Stromal cell of bone marrow (primary cell): ENCODE measurements around the gene GATAD2A.
A peak's percentile ranks its signal among the peaks of the same experiment; 100 is the strongest.
"Not testable (repeated sequence)": the region's sequence is repeated elsewhere in the genome, so short reads cannot be mapped to it uniquely, and the experiment has no call there.

Experiments used
- DNase-seq: peaks from one replicate; pipeline ENCODE4 v3.0.0-alpha.2; 2012; ENCODE audit warnings: low read depth

GATAD2A gene

DNA sequence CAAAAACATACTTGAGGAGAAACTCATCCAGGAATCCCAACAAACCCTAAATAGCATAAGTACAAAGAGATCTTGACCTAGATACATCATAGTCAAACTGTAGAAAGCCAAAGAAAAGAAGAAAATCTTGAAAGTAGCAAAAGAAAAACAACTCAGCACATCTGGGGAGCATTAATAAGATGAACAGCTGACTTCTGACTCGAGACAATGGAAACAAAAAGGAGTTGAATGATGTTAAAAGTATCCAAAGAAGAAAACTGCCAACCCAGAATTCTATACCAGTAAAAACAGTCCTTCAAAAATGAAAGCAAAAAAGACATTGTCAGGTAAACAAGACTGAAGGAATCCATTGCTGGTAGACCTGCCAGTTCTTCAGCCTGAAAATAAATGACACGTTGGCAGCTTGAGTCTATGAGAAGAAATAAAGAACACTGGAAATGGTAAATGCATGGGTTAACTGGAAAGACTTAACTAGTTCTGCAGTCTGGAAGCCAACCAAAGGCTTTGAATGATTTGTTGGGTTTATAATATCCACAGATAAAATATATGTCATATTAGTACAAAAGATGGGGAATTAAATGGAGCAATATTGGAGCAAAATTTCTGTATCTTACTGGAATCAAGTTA, 63.1 kb downstream of the GATAD2A start:
- DNase-seq, result no peak

DNA sequence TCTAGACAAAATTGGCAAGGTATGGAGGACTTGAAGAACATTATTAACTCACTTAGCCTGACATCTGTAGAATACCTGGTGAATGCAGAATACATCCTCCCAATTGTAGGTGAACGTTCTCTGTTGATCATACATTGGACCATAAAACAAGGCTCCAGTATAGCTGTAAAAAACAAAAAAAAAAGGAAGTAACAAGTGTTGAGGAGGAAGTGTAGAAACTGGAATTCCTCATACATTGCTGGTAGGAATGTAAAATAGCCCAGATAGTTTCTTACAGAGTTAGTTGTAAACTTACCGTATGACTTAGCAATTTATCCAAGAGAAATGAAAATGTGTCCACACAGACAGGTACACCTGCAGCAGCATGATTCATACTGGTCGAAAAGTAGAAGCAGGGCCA, 65.1 kb downstream of the GATAD2A start:
- DNase-seq, result no peak

DNA sequence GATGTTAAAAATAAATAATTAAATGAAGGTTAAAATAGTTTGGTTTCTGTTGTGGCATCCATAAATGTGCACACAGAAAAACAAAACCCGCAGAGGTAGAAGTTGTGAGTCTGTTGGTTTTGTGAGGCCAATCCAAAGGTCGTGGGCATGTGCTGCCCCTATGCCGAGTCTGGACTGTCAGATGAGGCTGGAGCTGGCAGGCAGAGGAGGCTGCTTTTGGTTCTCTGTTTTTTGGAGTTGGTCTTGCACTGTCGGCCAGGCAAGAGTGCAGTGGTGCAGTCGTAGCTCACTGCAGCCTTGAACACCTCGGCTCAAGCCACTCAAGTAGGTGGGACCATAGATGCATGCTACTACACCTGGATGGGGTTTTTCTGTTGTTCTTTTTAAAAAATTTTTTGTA, 66.2 kb downstream of the GATAD2A start:
- no peak for DNase-seq

DNA sequence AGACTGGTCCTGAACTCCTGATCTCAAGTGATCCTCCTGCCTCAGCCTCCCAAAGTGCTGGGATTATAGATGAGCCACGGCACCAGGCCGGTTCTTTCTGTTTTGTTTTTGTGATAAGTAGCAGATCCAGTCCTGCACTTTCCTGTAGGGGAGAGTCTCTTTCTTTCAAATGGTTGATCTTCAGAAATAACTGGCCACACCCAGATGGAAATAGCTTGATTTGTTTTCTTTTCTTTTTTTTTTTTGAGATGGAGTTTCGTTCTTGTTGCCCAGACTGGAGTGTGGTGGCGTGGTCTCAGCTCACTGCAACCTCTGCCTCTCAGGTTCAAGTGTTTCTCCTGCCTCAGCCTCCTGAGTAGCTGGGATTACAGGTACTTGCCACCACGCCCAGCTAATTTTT, 66.6 kb downstream of the GATAD2A start:
- not testable (repeated sequence) for DNase-seq

DNA sequence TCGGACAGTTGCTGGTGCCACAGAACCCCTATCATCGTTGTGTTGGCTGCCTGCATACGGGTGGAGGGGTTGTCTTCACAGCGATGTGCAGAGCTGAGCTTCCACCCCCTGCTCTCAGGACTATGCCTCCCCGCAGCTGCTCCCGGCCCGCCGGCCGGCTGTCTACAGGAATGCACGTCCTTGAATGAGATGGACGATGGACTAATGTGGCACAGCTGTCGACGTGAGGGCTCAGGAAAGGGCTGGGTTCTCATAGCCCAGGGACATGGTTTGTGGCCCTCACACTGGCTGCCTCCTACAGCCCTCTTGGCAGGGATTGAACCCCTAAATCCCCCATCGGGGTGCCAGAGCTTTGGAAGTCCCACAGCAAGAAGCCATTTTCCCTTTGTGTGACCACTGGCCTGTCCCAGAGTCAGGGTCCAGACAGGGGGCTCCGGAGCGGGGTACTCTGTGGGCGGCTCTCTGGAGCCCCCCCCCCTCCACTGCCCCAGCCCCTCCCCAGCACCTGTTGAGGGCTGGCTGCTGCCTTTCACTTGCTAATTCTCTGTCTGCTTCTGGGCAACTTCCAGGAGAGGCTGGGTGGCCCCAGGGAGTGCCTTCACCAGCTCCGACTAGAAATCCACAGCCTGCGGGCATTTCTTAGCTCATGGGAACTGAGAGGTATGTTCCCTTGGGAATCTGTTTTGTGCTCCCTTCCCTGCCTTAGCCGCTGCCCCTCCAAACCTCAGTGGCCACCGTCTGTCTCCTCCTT, 69.7 kb downstream of the GATAD2A start:
- DNase-seq, result no peak

DNA sequence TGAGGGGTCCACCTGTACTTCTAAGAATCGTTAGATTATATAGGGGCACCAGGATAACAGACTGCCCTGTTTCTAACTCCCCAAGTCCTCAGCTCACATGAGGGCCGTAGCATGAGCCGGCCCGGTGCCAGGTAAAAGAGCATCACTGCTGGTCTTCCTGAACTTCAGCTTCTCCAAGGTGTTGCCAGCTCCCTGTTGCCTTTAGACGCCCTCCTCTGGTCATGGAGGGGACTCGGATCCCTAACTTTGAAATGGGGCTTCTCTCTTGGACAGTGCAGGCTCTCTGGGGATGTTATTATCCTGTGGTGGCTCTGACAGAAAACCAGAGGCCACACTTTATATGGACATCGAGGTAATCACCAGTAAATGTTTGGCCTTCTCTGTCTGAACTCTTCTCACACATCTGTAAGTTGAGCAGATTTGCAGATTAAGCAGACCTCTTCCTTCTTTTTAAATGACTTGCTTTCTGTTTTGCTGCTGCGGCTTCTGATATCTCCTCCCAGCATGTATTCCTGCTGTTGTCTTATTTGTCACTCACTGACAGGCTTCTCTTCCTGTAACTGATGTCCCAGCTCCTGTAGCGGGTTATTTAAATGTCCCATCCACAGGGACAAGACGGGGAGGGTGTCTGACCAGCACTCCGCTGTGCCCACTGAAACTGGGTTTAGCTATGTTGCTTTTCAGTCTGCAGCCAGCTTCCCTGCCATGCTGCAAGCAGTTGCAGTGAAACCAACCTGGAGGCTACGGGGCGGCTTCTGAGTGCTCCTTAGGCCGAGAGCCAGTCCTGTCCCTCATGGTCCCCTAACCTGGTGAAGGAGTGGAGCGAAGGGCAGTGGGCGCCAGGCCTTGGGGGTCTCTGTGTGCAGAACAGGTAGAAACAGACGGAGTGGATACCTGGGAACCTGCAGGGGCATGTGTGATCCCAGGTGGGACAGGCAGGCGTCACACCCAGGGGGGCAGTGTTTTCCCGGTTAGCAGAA, 70.7 kb downstream of the GATAD2A start:
- DNase-seq, result no peak

DNA sequence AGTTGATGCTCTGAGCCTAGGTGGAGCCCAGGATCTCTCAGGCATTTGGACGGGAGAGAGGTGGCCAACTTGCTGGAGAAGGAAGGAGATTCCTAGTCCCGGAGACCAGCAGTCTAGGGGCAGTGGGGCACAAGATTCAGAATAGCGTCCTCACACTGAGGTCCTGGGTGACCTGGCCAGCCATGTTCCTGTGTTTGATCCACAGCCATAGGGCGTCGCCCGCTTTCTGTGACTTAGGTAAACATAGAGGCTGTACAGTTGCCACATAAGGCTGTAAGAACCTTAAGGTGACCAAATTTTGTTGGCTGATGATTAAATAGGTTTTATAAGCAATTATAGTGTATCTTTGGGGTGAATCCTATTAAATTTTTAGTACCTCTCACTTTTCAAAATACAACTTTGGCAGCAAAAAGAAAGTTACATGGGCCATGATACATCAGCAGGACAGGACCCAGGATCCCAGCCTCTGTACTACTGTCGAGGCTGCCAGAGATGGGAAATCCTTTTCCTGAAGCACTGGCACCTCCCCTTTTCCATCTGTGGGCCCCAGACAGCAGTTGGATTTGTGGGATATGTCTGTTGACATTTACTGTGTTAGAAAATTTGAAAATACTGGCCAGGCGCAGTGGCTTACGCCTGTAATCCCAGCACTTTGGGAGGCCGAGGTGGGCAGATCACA, 72.4 kb downstream of the GATAD2A start:
- DNase-seq, result no peak

DNA sequence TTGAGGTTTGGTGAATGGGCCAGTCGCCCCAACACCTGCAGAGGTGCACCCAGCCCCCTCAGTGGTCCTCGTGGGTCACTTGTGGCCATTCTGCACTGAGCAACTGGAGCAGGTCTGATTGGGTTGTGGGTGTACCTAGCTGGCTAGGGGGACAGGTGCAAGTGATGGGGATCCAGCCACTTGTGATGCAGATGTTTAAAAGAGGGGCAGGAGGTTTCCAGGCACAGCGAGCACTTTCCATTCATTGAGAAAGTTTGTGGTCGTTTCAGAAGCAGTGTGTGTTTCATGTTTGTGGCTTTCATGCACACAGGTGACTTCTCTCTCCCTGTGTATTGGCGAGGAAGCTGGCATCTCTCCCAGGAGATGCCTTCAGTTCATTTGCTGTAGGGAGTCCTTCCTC, 75.2 kb downstream of the GATAD2A start:
- no peak for DNase-seq

DNA sequence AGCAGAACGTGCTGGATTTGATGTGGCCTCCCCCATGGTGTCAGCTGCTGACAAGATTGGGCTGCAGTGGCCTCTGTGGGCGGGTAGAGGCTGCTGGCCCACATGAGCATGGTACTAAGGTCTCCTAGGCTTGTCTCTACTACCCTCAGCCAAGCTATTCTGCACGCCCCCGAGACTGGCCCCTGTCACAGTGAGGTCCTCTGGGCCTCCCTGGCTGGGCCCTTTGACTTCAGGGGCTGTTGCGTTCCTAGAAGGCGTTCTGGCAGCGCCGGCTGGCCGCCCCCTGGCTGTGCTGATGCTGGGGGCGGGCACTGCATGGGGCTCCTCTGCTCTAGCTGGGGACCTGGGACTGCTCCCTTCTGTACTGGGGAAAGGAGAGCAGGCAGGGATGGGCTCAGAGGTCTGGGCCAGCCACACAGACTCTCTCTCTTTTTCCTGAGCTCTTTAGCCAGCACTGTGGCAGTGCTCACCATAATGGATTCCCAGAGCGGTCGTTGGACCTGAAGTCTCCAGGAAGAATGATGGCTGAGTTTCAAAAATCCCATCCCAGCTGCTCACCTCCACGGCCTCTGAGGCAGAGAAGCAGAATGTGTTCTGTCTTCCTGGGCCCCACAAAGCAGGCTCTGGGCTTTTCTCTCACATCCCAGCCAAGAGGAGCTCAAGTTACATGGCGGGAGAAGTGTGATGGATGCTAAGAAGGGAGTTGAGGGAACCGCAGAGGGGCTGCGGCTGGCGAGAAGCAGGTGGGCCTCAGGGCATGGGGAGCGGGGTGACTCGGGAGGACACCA, 77.5 kb downstream of the GATAD2A start:
- no peak for DNase-seq

DNA sequence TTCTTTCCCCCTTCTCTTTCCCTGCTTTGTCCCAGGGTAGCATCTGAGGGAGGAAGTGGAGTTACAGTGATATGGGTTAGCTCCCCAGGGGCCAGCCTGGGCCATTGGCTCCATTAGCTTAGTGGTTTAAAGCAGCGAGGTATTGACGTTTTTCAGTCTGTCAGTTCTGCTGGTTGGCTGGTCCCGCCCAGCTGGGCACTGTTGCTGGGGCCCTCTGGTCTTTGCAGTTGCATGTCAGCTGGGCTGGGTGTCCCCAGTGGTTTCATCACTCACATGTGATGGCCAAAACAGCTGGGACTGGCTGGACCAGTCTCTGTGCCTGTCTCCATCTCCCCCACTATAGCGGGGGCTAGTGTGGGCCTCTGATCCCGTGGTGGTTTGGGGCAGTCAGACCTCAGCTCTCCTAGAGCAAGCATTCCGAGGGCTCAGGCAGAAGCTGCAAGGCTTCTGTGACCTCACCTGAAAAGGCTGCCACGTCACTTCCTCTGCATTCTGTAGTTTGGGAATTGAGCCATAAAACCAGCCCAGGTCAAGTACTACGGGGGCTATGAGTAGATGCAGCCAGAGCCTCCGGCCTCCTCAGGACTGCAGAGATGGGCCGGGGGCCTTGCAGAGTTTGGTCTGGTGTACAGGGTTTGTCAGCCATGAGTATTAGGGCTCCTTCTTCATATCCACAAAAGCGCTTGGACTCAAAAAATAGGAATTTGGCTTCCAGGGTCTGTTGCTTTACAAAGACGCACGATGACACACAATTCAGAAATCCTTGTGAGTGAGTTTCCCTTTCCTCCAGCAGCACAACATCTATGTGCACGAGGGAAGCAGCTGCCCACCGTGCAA, 79.9 kb downstream of the GATAD2A start:
- DNase-seq, result peak; percentile 14

DNA sequence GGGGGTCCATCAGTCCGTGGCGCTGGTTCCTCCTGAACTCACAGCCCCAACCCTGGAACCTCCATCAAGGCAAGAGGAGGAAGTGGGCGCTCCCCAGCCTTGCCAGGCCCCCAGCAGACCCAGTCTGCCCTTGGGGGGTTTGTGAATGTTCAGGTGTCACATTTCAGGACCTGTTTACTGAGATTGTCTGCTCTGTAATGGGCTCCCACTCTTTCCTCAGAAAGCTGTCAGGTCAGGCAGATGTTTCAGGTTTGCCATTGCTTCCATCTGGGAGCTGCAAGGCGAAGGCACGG, 80.5 kb downstream of the GATAD2A start:
- DNase-seq, result no peak

DNA sequence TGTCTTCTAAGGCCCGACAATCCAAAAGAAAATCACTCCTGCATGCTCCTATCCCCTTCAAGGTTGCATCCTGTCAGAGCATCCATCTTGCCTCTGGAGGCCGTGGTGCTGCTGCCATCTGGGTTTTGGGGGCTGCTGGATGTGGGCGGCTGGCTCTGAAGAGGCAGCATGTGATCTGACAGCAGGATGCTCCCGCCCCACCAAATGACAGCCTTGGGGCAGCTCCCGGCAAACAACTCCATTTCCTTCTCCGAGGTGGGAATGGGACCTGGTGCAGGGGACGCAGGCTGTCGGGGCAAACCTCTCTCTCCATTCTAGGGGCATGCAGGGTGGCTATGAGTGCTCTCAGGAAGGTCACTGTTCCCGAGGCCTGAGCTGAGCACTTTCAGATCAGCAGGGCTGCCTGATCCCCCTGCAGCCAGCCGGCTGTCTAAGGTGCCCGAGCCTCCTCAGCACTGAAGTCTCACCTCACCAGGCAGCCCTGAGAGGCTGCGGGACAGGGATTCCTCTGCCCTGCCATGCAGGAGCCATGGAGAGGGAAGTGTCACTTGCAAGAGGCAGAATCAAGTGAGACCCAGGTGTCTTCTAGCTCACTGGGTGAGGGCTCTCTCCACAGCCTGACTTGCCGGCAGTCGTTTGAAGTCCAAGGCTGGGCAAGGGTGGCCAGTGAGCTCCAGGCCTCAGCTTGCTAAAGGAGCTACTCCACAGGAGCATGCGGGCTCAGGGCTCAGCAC, 81.0 kb downstream of the GATAD2A start:
- DNase-seq, result no peak

DNA sequence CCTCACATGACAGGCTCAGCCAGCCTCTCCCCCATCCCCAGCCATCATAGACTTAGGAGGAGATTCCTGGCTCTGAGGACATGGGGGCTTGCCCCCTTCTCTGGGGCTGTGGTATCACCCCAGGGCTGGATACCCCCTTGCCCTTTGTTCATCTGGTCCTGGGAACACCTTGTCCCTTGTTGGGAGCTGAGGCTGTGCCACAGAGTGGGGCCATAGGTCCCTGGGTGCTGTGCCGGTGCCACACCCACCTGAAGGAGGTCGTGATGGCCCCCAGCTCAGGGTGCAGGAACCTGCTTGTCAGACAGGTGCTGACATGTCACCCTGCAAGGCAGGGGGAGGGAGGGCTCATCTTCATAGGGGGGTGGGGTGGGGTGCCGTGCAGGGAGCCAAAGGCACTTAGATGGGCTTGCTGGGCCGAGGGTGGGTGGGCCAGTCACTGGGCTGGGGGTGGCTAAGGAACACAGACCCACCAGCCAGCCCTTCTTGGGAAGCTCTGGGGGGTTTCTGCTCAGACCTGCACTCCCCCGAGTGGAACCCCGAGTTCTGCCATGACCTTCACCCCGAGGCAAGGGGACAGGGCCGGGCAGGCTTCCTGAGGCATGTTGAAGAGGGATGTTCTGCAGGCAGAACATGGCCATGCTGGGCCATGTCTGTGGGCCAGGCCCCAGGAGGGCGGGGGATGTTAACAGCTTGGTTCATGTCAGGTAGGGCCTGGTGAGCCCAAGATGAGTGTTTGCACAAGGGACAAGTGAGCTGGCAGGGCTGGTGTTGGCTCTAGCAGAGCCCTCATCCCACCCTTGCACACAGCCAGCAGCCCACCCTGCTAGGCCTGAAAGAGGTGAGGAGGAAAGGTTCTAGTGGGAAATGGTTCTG, 81.8 kb downstream of the GATAD2A start:
- no peak for DNase-seq

DNA sequence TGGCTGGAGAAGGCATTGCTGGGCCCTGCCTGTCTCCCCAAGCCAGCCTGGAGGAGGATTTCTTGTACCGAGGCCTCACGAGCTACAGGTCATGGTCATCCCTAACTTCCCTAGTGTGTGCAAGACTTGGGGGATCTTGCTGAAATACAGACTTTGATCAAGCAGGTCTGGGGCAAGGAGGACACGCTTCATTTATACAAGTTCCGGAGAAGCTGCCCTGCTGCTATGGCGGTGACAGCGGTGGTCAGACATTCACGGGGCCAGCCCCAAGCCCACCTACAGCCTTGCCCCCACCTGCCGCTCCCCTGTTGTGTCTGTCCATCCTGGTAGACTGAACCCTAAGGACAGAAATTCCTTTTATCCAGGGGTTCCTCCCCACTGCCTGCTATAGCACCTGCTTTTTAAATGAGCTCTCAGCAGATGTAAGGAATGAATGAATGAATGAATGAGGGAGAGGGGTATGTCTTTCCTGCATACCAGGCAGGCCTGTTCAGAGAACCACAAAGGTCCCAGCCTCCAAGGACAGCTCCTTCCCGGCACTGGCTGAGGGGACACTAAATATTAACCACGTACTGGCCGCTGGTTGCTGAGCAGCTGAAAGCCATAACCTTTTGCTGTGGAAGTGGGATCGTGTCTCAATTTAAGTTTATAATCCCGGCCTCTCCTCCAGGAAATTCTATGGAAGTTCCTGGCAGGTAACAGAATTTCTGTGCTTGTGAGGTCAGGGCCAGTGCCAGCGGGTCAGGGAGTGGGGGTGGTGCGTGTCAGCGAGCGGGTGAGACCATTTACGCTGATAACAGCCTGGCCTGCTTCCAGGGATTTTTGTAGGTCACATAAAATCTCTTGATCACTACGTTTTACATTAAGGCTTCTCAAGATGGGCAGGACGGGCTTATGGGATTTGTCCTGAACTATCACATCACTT, 82.7 kb downstream of the GATAD2A start:
- DNase-seq, result no peak

DNA sequence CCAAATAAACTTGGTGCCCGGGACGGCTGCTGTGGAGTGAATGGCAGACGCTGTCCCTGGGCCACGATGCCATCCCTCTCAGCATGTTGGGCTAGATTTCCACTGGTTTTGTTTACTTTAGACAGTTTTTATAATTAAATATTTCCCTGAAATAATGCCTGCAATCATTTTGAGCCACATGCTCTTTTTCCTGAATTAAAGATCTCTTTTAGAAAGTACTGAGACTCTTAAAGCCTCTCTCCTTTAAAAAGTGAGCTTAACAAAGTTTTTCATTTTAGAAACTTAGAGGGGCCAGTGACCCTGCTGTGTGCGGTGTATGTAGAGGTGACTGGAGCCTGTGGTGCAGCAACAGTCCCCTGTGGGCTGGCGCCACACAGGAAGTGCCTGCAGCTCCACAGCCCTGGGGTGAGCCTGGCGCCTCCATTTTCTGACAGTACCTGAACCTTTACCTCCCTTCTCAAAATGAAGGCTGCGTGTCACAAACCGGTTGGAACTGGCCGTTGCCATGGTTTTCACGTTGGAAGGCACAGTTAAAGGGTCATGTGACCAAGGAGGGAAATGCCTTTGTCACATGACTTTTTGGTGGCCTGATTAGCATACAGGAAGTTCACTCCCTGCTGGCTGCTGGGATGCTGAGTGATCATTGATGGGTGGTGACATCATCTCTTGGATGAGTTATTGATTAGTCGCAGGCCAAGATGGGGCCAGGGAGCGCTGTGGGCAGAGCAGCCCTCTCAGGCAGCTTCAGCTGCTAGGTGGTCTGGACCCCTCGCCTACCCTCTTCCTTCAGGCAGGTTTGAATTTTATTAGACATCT, 83.6 kb downstream of the GATAD2A start:
- peak; percentile 95 for DNase-seq

DNA sequence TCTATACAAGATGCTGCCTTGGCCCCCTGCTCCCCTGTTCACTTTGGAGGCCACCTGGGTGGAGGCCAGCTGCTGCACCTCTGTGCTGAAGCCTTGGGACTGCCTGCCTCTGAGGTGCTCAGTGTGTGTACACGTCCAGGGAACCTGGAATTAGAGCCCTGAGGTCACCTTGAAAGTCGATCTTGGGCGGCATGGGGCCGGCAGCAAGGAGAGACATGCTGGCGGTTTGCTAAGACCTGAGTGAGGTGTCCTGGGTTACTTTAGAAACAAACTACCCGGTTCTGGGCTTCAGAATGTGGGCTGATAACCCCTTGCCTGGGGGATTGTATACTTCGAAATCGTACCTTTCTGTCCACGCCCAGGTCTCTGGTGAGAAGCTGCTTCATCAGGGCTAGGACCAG, 84.3 kb downstream of the GATAD2A start:
- no peak for DNase-seq
